Activated CD4-positive, alpha-beta T cell treated with anti-CD3 and anti-CD28 coated beads, Interleukin-2, amount 50 U/mL, for 16 hours (primary cell): ENCODE measurements around the gene CROCC2.

Experiments used
- DNase-seq: peaks from one replicate; pipeline ENCODE4 v3.0.0-alpha.2; 2020

CROCC2 gene

GRCh38 chr2:240876035-240876474, 30.1 kb upstream of the CROCC2 start:
- no peak for DNase-seq

DNA sequence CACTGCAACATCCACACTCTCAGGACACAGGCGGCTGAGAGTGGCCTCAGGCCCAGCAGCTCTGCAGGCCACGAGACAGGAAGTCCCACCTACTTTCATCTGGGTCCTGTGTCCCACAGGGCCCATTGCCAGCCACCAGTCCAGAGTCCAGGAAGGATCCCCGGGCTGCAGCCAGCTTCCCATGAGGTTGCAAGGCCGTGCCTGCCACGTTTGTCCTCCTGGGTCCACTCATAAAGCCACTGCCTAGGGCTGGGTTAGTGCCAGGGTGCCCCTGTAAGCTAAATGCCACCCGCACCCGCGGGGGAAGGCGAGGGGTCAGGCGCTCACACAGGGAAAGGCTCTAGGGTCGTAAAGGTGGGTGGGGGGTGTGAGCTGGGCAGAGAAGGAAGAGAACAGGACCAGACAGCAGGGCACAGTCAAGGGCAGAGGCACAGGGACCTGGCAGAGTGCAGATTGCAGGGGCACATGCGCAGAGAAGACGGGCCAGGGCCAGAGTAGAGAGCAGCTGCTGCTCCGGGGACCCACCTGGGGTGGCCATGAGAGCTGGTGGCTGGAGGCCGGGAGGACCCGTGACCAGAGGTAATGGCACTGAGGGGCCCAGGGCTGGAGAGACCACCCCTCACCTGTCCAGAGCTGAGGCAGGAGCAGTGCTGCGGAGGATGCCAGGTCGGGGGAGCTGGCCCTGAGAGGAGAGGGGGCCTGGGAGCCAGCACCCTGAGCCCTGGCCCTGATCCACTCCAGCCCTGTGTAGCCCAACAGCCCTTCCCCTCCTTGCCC, 29.5 kb upstream of the CROCC2 start:
- no peak for DNase-seq

GRCh38 chr2:240877460-240878340, 28.4 kb upstream of the CROCC2 start:
- no peak for DNase-seq

GRCh38 chr2:240878341-240878936, 27.7 kb upstream of the CROCC2 start:
- no peak for DNase-seq

DNA sequence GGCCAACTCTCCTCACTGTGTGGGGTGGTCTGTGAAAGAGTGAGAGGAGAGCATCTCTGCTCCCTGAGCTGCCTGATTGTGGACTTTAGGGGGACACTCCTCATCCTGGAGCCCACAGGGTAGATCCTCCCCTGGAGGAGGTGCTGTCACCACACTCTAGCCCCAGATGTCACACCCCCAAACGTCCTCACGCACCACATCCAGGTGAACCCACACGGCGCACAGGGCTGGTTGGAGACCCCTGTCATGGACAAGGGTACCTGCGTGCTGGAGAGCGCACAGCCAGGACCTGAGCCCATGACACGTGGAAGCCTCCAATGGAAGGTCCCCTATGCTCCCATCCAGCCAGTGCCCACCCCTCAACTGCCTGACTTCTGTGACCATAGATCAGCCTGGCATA, 27.0 kb upstream of the CROCC2 start:
- DNase-seq = no peak

- DNase-seq = no peak
Observed at GRCh38 chr2:240881913-240882312, 24.2 kb upstream of the CROCC2 start.

GRCh38 chr2:240884221-240884620, 21.9 kb upstream of the CROCC2 start:
- DNase-seq = no peak

DNA sequence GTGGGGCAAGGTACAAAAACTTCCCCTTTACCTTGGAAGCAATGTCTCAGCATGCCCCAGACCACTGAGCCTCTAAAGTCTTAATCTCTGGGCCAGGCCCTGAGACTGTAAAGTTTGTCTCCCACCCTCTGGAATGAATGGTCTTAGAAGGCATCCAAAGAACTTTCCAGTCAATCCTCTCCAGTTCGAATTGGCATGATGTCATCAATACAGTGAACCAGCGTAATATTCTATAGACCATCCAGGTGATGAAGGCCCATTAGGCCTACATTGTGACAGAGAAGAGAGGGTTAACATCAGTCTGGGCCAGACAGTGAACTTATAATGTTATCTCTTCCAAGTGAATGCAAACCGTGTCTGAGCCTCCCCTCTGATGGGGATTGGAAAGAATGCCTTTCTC, 21.4 kb upstream of the CROCC2 start:
- DNase-seq = no peak

DNA sequence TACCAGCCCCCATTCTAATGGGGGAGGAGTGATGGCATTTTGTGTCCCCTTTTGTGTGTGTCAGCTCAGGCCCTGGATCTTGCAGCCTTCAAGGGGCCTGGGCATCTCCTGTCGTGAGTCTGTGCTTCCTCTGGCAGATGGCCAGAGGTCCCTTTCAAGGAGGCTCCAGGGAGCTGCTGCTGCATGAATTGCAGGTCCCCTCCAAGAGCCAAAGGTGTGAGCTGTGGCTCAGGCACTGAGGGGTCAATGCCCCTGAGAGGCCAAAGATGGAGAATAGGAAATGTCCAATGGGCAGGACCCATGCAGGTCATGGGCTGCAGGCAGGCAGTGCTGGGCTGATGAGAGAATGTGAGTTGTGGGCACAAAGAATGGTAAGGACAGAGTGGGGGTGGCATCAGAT, 20.6 kb upstream of the CROCC2 start:
- DNase-seq = no peak

- no peak for DNase-seq
Observed at GRCh38 chr2:240886023-240886565, 20.0 kb upstream of the CROCC2 start.

DNA sequence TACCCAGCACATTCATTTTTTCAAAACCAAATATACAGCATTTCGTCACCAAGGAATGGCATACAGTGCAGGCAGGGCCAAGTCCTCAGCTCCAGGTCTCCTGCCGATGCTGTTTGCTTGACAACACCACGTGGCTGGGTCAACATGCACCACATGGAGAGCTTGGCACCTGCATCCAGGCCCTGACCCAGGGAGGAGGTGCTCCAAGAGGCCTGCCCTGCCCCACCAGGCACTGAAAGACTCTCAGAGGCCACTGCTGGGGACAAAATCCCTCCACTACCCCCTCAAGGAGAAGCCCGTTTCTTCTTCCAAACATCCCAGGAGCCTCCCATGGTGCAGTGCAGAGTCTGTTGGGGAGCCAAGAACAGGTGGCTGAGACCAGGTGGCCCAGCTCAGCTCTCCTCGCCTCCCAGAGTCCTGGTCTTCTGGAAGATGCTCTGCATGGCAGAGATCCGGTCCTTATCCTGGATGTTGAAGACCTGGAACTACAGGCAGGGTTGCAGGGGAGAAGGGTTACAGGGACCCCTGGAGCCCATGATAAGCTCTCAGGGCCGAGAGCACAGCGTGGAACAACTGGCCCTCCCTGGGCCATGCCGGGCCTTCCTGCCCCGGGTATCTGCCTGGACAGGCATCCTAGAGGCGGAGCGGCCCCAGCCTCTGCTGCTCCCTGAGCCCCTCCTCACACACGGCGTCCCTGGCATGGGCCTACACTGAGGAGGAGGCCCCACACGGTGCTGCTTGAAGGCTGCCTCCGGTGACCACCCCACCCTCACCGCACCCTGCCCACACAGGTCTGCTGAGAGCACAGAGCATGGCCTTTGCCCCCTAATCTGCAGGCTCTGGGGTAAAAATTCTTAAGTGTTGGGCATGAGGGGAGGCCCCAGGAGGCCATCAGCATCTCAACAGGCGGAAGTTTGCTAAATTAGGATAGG, 19.2 kb upstream of the CROCC2 start:
- no peak for DNase-seq

DNA sequence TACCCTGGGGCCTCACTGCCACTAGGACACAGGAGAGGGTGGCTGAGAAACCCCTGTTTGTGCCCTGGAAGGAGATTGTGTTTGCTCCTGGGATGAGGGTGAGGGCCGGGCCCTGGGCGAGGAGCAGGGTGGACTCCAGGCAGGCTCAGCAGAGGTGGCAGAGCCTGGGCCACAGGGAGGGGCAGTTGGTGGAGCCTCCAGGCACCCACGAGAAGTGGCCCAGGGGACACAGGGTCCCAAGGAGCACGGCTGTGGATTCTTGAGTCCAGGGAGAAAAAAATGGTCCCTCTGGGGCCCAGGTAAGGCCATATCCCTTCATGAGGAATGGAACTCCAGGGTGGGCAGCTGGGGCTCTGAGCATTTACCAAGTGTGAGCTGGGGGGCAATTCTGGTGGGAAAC, 18.5 kb upstream of the CROCC2 start:
- DNase-seq = no peak

DNA sequence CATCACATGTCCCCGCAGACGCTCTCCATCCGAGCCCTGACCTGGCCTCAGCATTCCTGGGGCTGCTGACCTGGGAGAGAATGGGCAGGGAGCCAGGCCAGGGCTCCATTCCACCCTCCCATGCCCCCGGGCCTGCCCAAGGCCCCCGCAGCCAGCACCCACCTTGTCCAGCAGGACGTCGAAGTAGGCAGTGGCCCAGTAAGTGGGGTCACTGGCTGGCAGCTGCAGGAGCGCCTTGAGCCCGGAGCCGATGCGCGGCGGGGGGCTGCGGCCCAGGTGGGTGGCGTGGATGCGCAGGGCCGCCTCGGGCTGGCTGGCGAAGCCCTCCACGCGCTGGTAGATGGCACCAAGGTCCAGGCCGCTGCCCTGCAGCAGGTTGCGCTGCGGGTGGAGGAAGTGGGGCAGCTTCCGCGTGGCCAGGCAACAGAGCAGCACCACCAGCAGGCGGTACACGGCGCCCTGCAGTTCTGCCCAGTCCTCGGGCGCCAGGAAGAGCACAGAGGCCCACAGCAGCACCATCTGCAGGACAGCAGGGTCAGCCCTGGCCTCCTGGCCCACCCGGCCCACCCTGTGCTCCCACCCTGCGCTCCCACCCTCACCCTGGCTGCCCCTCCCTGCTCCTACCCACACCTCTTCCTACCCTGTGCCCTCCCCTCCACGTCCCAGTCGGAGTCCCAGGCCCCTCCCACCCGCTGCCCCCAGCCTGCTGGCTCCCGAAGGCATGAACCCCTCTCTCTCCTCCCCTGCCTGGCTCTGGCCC, 17.8 kb upstream of the CROCC2 start:
- no peak for DNase-seq

- no peak for DNase-seq
Observed at GRCh38 chr2:240888890-240889573, 17.1 kb upstream of the CROCC2 start.

GRCh38 chr2:240889601-240890560, 16.3 kb upstream of the CROCC2 start:
- no peak for DNase-seq

GRCh38 chr2:240890691-240891090, 15.4 kb upstream of the CROCC2 start:
- no peak for DNase-seq

DNA sequence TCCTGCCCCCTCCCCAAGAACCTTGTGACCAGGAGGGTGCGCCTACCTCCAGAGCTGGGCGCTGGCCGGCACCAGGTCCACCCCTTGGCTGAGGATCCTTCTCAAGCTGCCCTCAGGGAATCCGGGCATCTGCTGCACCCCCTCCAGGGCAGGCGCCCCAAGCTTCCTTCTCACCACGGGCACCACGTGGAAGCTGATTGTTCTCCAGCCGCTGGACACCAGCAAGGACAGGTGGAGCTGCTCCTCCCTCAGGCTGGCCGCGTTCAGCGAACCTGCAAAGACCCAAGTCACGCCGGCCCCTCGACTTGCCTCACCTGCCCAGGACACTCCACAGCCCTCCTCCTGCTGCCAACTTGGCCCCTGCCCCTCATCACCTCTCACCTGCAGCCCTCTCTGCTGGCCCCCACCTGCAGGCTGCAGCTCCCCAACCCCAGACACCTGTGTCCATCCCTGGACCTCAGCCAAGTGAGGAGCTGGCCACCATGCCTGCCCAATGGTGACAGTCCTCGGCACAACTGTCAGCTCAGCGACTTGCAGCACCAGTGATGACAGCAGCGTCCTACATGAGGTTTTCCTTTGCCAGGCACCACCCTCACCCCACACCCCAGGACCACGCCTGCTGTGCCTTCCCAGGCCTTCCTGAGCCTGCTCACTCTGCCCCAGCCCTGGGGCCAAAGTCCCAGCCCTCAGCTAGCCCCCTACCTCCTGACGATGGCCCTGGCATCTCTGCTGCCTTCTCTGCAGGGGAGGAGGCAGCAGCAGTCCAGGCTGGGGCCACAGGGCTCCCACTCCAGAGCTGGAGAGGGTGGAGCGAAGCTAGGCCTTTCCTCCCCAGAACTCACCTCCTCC, 14.4 kb upstream of the CROCC2 start:
- DNase-seq = no peak

- DNase-seq = no peak
Observed at GRCh38 chr2:240892356-240892755, 13.8 kb upstream of the CROCC2 start.

- DNase-seq = no peak
Observed at GRCh38 chr2:240892925-240893324, 13.2 kb upstream of the CROCC2 start.
